ENCODE results near the gene GCC2. TPM values are rescaled to one million over a fixed set of nuclear protein-coding genes. Genes with fewer than 3 reads are reported as not detected.
"Not testable (repeated sequence)": the region's sequence is repeated elsewhere in the genome, so short reads cannot be mapped to it uniquely, and the experiment has no call there.

The GCC2 gene
- 10 to 100 TPM; 18.4 to 25.0 TPM for total RNA-seq
- long read RNA-seq, partial matches to known transcripts, result 22 of 25 reads
- long read RNA-seq, other reads (novel, unspliced or antisense), result 0 of 25 reads

GRCh38 chr2:108448678-108449409 lies at the start of gene GCC2:
Gene GCC2 (plus strand): TSS chr2:108449206. CDS start chr2:108449275, 69 bp downstream.
- intact Hi-C loops (cut with DNase I), result no loop called here
- peak; percentile 100 for ATAC-seq

DNA sequence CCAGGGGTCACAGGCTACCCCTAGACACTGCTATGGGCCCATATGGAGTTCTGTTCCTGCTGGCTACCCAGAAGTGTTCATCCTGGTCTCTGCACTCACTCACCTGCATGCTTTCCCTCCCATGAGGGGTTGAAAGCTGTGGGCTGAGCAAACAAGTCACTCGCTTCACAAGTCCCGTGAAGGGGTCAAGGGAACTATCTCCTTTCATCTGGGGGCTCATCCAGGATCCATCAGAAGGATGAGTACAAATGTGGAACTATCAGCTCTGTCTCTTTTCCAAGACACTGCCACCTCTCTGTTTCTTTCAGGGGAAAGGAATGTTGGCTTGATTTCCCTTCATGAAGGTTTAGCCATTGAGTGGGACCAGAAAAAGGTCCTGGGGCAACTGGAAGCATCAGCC lies 49.5 kb upstream of the GCC2 start:
- no peak for ATAC-seq
- DNase-seq, result no peak
- intact Hi-C loops (cut with DNase I), result no loop called here

More at GRCh38 chr2:108448678-108449409, at the start of gene GCC2:
- peak; percentile 96 for DNase-seq

GRCh38 chr2:108401800-108402199 lies 47.2 kb upstream of the GCC2 start:
- DNase-seq (no peak), ATAC-seq (no peak)
- intact Hi-C loops (cut with DNase I), result no loop called here

GRCh38 chr2:108403494-108403893 lies 45.5 kb upstream of the GCC2 start:
- intact Hi-C loops (cut with DNase I), result no loop called here
- ATAC-seq (no peak), DNase-seq (no peak)

- ATAC-seq, result no peak
- no peak for DNase-seq
- intact Hi-C loops (cut with DNase I), result no loop called here
Observed at GRCh38 chr2:108404784-108405397, 44.1 kb upstream of the GCC2 start.

DNA sequence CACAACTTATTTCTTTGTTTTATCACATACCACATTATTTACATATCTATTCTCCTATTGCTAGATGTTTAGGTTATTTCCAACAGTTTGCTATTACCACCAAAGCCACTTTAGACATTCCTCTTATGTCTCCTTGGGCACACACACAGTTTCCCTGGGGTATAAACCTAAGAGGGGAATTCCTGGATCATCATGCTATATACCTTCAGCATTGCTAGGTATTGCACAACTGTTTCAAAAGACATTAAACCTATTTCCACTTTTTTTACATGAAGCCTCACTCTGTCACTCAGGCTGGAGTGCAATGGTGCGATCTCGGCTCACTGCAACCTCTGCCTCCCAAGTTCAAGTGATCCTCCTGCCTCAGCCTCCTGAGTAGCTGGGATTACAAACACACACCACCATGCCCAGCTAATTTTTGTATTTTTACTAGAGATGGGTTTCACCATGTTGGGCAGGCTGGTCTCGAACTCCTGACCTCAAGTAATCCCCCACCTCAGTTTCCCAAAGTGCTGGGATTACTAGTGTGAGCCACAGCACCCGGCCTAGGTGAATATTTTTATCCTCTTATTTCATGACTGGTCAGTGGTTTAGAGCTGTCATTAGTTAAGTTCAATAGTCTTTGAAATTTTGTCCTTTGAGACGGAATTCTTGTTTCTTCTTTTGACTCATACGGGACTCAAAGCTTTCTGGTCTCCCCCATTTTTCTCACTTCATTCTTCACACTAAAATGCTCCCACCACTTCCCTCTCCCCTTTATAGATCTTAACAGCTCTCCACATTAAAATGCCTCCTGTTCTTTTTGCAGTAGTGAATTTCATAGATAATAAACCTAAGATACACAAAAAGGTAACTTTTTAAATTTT lies 40.9 kb upstream of the GCC2 start:
- ATAC-seq, result no peak
- DNase-seq, result no peak
- intact Hi-C loops (cut with DNase I), result no loop called here

GRCh38 chr2:108409768-108410167 lies 39.2 kb upstream of the GCC2 start:
- DNase-seq (no peak), ATAC-seq (no peak)
- intact Hi-C loops (cut with DNase I), result no loop called here

DNA sequence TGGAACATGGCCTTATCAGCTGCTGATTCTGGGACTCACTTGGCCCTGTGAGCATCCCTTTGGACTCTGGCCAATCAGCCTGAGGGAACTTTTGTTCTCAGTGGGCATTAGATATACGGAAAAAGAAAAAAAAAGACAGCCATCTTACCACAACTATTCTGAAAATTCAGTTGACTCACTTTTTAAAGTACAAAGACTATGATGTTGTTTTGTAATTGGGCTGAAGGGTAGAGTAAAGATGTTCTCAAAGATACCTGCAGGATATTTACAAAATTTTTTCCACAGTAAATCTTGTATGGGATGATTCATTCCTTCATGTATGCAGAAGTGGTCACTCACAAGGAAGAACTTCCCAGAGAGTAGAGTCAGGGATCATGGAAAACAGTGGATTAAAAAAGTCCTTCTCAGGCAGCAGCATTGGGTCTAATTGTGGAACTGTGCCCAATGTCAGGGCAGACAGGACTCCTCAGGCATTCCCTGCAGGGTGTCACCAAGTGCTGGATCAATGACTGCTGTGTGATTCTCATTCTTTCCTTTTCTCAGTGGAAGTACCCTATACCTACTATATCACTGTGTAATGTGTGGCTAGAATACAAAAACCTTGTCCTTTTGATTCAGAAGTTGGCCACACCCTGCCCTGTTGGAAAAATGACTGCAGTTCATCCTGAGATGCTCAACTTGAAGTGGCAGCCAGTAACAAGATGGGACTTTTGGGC lies 35.9 kb upstream of the GCC2 start:
- no peak for DNase-seq
- intact Hi-C loops (cut with DNase I), result no loop called here

DNA sequence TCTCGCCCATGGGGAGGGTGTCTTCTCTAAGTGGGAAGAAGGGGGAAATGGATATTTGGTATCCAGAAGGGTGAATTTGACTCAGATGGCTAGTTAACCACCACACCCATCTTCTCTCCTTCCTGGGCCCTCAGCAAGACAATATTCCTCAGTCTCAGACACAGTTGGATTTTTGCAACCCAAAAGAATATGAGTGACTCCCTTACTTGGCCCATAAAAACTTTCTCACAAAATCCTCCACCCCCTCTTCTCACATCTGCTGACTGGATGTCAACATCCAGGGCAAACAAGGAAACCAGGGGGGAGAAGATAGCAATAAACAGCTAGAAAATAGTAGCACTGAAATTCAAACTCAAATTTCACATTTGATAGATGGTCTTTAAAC lies 35.3 kb upstream of the GCC2 start:
- intact Hi-C loops (cut with DNase I), result no loop called here
- no peak for ATAC-seq
- DNase-seq, result no peak

More for the DNA sequence above, 35.9 kb upstream of the GCC2 start:
- no peak for ATAC-seq

DNA sequence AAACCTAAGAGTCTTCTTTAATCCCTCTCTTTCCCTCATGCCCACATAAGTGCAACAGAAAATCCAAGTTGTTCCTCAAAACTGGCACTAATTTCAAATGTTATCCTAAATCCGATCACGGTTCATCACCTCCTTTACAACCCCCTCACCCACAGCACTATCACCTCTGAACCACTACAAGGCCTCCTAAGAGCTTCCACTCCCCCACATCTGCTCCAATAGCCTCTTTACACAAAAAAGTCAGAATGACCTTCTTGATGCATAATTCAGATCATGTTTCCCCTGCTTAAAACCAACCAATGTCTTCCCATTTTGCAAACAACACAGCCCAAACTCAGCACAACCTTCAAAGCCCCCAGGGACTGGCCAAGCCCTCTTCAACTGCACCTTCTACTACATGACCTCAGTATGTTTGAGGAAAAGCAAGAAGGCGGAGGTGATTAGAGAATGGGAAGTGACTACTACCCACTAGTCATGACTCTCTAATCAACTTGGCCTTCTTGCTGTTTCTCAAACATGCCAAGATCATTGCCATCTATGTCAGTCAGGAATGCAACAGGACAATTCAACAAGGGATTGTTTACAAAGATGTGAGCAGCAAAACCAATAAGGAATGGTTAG lies 34.6 kb upstream of the GCC2 start:
- DNase-seq (no peak), ATAC-seq (no peak)
- intact Hi-C loops (cut with DNase I), result no loop called here

- DNase-seq (no peak), ATAC-seq (no peak)
- intact Hi-C loops (cut with DNase I), result no loop called here
Observed at GRCh38 chr2:108414945-108415344, 34.1 kb upstream of the GCC2 start.

DNA sequence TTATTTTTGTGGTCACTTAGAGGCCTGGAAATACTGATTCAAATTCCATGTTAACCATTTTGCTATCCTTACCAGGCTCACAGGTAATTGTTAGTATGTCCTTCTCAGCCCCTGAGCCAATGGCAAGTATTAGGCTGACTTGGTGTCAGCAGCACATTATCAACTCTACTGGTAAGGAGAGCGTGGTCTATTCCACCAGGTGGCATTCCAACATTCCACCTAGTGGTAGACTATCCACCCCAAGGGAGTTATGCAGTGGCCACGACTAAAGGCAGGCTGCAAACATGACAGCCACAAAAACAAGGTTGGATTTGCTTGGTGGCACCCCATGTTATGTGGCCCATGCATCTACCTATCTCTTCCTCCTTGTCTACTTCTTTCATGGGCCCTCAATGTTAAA lies 31.8 kb upstream of the GCC2 start:
- intact Hi-C loops (cut with DNase I), result no loop called here
- DNase-seq (no peak), ATAC-seq (no peak)

- ATAC-seq (peak in 1 of 2 donors; percentile 19), DNase-seq (no peak)
- intact Hi-C loops (cut with DNase I), result no loop called here
Observed at GRCh38 chr2:108418416-108418815, 30.6 kb upstream of the GCC2 start.

DNA sequence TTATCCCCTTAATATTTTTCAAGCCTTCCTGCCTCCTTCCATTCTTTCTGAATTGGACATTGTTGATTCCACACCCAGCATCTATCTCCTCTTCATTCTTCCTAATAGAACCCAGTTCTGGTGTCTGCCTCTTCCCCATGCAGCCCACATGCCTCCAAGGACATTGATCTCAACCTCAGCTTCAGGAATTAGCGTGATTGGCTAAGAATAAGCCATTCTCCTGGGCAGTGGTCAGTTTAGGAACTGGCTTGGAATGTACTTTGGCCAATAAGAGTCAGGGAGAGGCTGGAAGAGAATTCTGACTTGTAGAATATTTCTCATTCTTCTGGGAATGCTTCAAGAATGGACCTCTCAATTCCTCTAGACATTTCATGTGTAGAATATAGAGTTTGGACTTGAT lies 25.9 kb upstream of the GCC2 start:
- no peak for ATAC-seq
- no peak for DNase-seq
- intact Hi-C loops (cut with DNase I), result no loop called here

DNA sequence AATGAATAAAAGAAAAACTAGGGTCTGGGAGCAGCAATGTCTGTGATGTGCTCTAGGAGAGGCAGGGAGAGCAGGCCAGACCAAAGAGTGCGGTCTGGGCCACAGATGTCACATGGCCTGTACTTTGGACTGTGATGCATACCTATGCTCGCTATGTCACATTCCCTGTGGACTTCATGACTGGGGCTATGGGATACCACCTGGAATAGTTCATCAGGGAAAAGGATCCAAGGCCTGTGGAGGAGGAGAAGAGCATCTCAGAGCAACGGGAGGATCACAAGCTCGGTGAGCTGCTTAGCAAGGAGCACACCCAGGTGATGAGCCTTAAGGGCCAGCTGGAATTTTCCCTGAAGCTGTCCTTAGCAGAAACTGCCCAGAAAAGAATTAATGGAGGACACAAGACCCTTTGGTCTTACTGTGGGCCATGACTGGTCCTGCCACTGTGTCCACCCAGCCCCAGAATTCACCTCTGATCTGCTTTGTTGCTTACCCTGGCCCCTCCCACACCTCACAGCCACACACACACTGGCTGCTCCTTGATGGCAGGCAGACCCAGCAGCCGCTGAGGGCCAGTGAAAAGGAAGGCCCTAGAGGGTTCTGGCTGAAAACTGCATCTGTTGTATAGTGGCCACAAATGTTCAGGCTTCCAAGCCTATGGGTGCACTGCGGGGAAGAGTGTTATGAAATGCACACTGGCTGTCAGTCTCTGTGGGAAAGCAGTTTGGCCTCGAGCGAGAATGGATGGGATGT lies 25.3 kb upstream of the GCC2 start:
- ATAC-seq, result no peak
- intact Hi-C loops (cut with DNase I), result no loop called here
- no peak for DNase-seq

DNA sequence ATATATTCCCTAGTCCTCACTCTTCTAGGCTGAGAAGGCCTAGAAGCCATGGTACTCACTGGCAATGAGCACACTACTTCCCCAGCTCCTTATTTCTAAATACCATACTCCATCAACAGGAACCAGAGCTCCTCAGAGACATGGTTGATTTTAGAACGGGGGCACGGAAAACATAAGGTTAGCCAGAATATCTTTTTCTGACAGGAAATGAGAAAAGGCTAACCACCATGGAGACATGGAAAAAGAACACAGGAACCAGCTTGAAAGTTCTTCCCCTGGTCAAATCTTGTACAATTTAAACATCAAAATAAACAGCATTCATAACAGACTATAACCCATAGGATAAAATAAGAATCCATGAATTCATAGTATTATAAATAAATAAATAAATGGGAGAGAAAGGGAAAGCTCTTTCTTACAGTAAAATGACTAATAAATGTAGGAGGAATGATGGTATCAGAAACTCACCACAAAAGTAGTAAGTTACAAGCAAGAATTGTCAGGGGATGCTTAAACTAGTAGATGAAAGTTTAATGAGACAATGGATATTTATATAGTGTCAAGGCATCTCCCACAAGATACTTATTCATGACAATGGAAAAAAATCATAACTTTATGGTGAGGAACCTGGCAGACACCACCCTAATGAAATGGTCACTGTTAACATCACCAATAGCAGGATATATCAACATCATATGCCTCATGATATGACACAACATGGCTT lies 20.6 kb upstream of the GCC2 start:
- no peak for ATAC-seq
- intact Hi-C loops (cut with DNase I), result no loop called here
- DNase-seq, result no peak

DNA sequence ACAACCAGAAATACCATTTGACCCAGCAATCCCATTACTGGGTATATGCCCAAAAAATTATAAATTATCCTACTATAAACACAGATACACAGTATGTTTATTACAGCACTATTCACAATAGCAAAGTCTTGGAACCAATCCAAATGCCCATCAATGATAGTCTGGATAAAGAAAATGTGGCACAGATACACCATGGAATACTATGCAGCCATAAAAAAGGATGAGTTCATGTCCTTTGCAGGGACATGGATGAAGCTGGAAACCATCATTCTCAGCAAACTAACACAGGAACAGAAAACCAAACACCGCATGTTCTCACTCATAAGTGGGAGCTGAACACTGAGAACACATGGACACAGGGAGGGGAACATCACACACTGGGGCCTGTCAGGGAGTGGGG lies 13.4 kb upstream of the GCC2 start:
- ATAC-seq; intact Hi-C loops (cut with DNase I); DNase-seq: not testable (repeated sequence)

- intact Hi-C loops (cut with DNase I), result no loop called here
- ATAC-seq, result no peak
- no peak for DNase-seq
Observed at GRCh38 chr2:108436976-108437375, 12.0 kb upstream of the GCC2 start.

Data from left cardiac atrium (tissue), 4 donors.